Activated naive CD4-positive, alpha-beta T cell treated with anti-CD3 and anti-CD28 coated beads, Interleukin-2, amount 50 U/mL, for 72 hours (primary cell): ENCODE measurements around the gene NMD3. TPM values are rescaled to one million over a fixed set of nuclear protein-coding genes. Genes with fewer than 3 reads are reported as not detected.

Source experiments
- ATAC-seq, 2 donors: fragments of 150-1000 bp; cut with Tn5 transposase; 2 replicates each; pipeline ENCODE4 v1.10.0; 2021; ENCODE audit warnings: mild to moderate bottlenecking in 2 of 2, moderate library complexity in 2 of 2
- DNase-seq, 2 donors: peaks; one replicate each; pipeline ENCODE4 v3.0.0; 2021 to 2022; ENCODE audit warnings: low spot score in 2 of 2
- H3K27ac Mint-ChIP-seq, 2 donors: one replicate each; pipeline ENCODE4 v1.8.0; 2022; ENCODE audit warnings: mild to moderate bottlenecking in 2 of 2, mixed read lengths in 2 of 2
- H3K36me3 Mint-ChIP-seq, 2 donors: one replicate each; pipeline ENCODE4 v1.8.0; 2022; ENCODE audit warnings: mixed read lengths in 2 of 2
- H3K9me3 Mint-ChIP-seq, 2 donors: one replicate each; pipeline ENCODE4 v1.8.0; 2022; ENCODE audit warnings: mixed read lengths in 2 of 2
- total RNA-seq, 2 donors: library from RNA; stranded (reverse); gene quantifications; one replicate each; pipeline ENCODE4 v1.2.3, GENCODE V29; 2022

NMD3 gene
- total RNA-seq, 2 donors from 2014 or later: 60.1 to 63.1 TPM

DNA sequence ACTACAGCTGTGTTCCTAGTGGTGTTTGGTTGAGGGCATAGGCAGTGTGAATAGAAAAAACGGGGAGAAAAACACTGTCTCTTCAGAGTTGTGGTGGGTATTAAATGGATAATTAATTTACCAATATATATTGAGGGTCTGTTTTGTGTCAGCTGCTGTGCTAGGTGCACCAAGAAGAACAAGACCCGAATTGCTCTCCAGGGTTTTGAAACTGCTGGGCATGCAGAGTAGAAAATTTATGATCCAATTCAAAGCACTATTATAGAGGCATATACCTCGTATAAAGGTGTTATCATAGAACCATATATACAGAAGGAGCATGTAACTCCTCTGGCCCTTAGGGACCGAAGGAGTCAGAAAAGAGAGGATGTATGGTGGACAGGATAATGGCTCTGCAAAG lies 1.6 kb upstream of the NMD3 start:
- ATAC-seq (no peak), DNase-seq (no peak)
- H3K36me3 Mint-ChIP-seq: peaks cover 7 to 21% of the 10 kb centered on the region in 2 donors
- no peaks in the 10 kb centered on the region for H3K9me3 Mint-ChIP-seq
- peak overlapping the region in 1 of 2 donors; percentile 92 for H3K27ac Mint-ChIP-seq

DNA sequence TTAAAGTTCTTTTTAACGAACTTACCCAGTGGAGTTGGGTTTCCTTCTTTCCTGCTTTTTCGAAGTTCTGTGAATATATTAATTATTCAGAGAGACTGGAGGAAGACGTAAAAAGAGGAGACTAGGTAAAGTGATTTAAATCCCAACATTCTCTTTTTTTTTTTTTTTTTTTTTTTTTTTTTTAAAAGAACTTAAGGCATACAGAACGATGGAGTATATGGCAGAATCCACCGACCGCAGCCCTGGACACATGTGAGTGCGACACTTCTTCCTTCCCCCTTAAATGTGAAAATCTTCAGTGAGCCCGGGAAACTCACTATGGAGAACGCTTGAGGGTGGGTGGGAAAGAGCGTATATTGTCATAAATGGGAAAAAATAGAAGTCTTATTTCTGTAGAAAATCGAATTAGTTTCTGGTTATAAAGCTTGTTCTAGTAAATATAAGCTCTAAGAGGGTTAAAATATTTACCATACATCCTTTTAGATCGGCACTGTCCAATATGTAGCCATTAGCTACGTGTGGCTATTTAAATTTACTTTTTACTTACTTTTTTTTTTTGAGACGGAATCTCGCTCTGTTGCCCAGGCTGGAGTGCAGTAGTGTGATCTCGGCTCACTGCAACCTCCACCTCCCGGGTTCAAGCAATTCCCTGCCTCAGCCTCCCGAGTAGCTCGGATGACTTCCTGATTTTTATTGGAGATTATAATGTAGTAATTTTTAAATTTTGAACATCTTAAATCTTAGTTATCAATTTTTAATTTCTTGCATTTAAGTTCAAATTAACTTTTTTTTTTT lies 892 bp downstream of the NMD3 start:
- Mint-ChIP-seq H3K27ac (peak overlapping the region; percentile 89 to 92), H3K36me3 (peaks cover 7 to 28% of the 10 kb centered on the region in 2 donors), H3K9me3 (no peaks in the 10 kb centered on the region)
- ATAC-seq: no peak
- no peak for DNase-seq

DNA sequence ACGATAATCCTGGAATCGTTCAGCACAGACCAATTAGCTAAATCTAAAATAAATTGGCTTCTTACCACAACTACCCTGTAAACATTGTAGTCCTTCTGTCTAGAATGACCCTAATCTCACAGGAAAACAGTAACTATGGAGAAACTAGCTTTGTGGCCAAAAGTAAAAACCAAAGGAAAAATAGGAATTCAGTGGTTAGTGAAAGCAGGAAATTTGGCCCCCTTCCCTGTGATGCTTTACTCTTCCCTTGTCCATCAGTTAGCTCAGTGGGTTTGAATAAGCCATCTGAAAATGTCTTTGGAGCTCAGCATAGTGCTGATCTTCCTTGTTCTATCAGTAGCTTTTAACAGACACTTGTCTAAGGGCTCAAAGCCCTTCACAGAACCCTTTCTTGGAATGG lies 1.6 kb downstream of the NMD3 start:
- no peak for DNase-seq
- Mint-ChIP-seq H3K9me3 (no peaks in the 10 kb centered on the region), H3K27ac (peak overlapping the region in 1 of 2 donors; percentile 44), H3K36me3 (peaks cover 7 to 28% of the 10 kb centered on the region in 2 donors)
- ATAC-seq: no peak

DNA sequence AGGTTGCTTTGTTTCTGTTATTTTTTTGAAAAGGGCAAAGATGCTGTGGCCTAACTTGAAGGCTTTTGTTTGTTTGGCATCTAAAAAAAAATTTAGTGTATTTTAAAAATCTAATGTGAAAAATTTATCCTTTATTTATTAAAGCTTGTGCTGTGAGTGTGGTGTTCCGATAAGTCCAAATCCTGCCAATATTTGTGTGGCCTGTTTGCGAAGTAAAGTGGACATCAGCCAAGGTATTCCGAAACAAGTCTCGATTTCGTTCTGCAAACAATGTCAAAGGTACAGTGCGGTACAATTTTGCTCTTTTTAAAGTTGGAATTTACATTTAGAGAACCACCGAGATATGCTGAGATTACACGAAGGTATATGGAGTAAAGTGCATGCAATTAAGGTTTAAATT lies 3.7 kb downstream of the NMD3 start:
- Mint-ChIP-seq H3K36me3 (peaks cover 7 to 25% of the 10 kb centered on the region in 2 donors), H3K9me3 (no peaks in the 10 kb centered on the region), H3K27ac (no peak overlapping the region)

DNA sequence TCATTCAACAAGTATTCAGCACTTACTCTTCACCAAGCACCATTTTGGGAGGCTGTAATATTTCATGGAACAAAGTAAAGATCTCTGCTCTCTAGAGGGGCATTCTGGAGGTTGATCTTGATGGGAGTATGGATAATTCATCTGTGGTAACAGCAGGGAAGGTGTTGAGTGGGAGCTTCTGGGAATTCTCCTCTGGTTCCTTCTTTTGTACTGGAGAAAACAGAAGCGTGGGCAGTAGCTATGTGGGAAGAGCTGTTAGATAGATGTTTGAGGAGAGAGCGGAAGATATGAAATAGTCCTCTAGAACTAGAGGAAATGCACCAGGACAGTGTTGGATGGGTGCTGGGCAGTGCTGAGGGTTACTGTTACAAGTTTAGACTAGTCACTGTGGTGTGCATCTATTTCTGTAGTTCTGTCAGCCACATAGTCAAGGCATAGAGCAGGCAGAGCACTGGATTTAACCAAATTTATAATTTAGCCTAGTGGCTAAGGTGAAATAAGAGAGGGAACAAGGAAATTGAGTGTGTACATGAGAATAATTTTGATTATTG lies 9.6 kb downstream of the NMD3 start:
- Mint-ChIP-seq H3K36me3 (no peaks in the 10 kb centered on the region), H3K27ac (no peak overlapping the region), H3K9me3 (no peaks in the 10 kb centered on the region)
- no peak for DNase-seq
- no peak for ATAC-seq

More for the DNA sequence above, 3.7 kb downstream of the NMD3 start:
- DNase-seq (no peak), ATAC-seq (no peak)

DNA sequence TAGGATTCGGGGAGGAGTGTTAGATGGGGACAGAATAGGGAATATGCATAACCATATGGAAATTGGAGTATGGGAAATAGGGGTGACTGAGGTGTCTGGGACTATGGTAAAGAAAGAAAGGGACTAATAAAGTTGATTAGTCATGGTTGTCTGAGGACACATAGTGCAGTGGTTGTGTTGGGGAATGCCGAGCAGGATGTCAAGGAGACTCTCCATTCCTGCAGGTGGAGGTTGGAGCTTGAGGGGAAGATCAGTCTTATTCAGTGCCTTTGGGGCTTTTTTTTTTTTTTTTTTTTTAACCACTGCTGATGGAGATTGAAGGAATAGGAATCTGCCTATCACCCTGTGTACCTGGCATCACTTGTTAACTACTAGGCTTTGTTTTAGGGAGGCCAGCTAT lies 10.8 kb downstream of the NMD3 start:
- Mint-ChIP-seq H3K9me3 (no peaks in the 10 kb centered on the region), H3K27ac (no peak overlapping the region), H3K36me3 (no peaks in the 10 kb centered on the region)
- ATAC-seq (no peak), DNase-seq (no peak)

DNA sequence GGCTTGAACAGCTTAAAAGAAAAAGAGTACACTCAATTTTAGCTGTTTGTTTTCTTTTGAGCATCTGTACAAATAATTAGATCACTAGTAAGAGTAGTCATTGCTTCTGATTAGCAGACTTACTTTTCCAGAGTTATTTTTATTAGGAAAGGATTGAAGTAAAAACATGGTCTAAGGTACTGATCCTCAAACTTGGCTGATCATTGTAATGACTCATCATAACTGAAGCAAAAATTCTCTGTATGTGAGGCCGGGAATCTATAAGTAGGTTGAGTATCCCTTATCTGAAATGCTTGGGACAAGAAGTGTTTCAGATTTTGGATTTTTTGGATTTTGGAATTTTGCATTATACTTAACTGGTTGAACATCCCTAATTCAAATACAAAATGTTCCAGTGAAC lies 12.4 kb downstream of the NMD3 start:
- Mint-ChIP-seq H3K27ac (no peak overlapping the region), H3K36me3 (peaks cover 6 to 11% of the 10 kb centered on the region in 2 donors), H3K9me3 (no peaks in the 10 kb centered on the region)
- ATAC-seq (no peak), DNase-seq (no peak)

DNA sequence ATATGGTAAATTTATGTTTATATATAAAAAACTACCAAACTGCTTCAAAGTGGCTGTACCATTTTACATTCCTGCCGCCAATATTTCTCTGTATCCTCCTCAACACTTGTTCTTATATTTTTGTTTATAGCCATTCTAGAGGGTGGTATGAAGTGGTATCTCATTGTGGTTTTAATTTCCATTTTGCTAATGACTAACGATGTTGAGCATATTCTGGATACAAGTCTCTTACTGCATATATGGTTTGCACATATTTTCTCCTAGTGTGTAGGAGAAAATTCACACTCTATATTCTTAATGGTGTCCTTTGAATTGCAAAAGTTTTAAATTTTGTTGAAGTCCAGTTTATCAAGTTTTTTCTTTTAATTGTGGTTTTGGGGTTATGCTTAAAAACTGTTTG lies 15.1 kb downstream of the NMD3 start:
- DNase-seq: no peak
- peaks cover 6 to 12% of the 10 kb centered on the region in 2 donors for H3K36me3 Mint-ChIP-seq

DNA sequence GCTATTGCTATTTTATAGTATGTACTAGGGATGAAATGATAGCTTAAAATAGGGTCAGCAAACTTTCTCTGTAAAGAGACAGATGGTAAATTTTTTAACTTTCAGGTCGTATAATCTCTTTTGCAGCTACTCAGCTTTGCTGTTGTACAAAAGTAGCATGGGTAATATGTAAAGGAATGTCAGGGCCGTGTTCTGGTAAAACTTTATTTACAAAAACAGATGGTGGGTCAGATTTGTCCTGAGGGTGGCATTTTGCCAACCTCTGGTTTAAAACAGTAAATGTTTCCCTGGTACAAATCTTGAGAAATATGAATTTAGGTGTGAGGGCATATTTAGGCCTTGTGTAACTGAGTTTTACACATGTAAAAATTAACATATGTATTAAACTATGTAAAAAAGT lies 18.6 kb downstream of the NMD3 start:
- DNase-seq (no peak), ATAC-seq (no peak)
- Mint-ChIP-seq H3K27ac (no peak overlapping the region), H3K36me3 (peaks cover 9 to 12% of the 10 kb centered on the region in 2 donors), H3K9me3 (no peaks in the 10 kb centered on the region)

More for the DNA sequence above, 15.1 kb downstream of the NMD3 start:
- ATAC-seq: no peak
- H3K27ac Mint-ChIP-seq: no peak overlapping the region
- no peaks in the 10 kb centered on the region for H3K9me3 Mint-ChIP-seq

DNA sequence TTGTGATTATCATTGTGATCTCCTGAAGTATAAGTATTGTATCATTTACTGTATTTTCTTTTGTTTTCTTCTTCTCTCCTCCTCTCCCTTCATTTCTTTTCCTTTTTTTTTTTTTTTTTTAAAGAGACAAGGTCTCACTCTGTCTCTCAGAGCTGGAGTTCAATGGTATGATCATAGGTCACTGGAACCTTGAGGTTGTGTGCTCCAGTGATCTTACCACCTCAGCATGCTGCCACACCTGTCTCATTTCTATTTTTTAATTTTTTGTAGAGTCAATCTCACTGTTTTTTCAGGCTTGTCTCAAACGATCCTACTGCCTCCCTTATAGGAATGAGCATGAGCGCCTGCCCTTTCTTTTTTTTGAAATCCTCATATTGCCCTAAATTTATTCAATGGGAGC lies 23.4 kb downstream of the NMD3 start:
- H3K36me3 Mint-ChIP-seq: peaks cover 5 to 9% of the 10 kb centered on the region in 2 donors
- no peak overlapping the region for H3K27ac Mint-ChIP-seq
- ATAC-seq (no peak), DNase-seq (no peak)
- H3K9me3 Mint-ChIP-seq: no peaks in the 10 kb centered on the region

DNA sequence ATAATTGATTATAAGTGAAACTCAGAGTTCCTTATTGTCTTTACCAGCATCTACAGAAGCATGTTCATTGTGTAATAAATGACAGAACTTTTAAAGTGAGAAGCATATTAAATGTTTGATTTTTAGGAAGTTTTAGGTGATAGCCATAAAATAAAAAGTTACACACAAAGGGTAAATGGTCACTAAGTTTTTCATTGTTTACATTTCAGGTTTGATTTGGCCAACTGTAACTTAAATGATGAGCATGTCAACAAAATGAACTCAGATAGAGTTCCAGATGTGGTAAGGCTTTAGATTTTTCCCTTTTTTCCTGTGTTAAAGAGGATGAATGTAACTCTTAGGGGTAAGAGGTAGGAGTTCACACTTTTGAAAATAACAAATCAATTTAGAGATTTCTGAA lies 25.9 kb downstream of the NMD3 start:
- H3K27ac Mint-ChIP-seq: no peak overlapping the region
- no peaks in the 10 kb centered on the region for H3K9me3 Mint-ChIP-seq
- ATAC-seq: no peak
- peaks cover 9 to 16% of the 10 kb centered on the region in 2 donors for H3K36me3 Mint-ChIP-seq
- no peak for DNase-seq

DNA sequence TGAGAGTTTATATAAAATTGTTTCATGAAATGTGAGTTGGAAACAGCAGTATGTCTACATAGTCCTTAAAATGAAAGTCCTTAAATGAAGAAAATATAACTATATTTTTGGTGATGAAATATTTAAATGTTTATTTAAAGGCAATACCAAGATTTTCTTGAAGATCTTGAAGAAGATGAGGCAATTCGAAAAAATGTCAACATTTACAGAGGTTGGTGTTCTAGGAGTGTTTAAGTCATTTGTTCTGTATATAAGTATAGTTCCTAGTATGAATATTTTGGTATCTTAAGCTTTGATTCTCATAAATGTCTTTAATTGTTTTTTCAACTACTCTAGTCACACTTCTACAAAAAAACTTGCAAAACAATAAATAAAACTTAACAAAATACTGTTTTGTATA lies 29.0 kb downstream of the NMD3 start:
- no peak for DNase-seq
- no peak for ATAC-seq
- peaks cover 12 to 45% of the 10 kb centered on the region in 2 donors for H3K36me3 Mint-ChIP-seq
- no peaks in the 10 kb centered on the region for H3K9me3 Mint-ChIP-seq
- H3K27ac Mint-ChIP-seq: no peak overlapping the region

DNA sequence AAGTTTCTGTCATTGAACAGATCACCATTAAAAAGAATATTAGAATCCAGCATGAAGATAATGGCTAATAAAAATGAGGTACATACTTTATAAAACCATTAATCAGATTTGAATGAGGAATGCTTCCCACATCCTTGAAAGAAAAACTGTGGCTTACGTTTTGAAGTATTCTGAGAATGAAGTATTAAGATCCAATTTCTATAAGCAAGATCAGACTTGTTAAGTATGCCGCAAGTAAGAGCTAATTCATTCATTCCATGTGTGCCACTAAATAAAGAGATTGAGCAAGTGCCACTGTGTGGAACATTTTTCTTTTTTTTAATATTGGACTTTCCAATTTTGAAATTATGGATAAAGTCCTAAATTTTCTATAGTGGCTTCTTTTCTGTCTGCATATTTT lies 30.6 kb downstream of the NMD3 start:
- ATAC-seq: no peak

DNA sequence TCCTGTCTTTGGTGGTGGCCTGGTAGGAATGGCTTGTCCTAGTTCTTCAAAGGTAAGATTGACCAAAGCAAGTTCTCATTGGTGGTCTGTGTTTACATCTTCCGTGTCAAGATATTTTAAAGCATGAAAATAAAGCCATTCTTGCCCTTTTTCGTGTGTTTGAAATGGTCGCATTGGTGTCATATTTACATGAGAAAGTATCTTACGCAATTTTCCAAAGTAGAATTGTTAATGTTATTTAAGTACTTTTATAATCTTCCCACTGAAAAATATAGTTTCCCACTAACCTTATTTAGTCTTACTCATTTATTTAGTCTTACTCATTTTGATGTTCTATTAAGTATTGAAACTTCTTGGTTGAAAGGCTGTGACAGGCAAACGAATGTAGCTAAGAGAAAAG lies 31.0 kb downstream of the NMD3 start:
- peaks cover 9 to 47% of the 10 kb centered on the region in 2 donors for H3K36me3 Mint-ChIP-seq
- DNase-seq: no peak
- H3K27ac Mint-ChIP-seq: no peak overlapping the region
- ATAC-seq: no peak
- no peaks in the 10 kb centered on the region for H3K9me3 Mint-ChIP-seq

More for the DNA sequence above, 30.6 kb downstream of the NMD3 start:
- Mint-ChIP-seq H3K9me3 (no peaks in the 10 kb centered on the region), H3K36me3 (peaks cover 12 to 50% of the 10 kb centered on the region in 2 donors), H3K27ac (no peak overlapping the region)
- no peak for DNase-seq

DNA sequence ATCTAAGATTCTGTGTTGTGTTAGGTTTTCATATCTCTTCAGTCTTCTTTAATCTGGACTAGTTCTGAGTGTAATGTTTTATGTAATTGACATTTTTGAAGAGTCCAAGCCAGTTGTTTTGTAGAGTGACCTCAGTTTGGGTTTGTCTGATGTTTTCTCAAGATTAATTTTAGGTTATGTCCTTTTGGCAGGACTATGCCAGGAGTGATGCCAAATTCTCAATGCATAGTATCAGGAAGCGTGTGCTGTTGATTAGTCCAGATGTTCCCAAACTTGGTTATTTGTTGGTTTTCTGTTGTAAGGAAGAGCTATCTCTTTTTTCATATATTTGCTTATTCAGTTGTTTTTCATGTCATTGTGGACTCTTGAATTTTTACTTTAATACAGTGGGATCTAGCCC lies 32.6 kb downstream of the NMD3 start:
- Mint-ChIP-seq H3K27ac (no peak overlapping the region), H3K9me3 (no peaks in the 10 kb centered on the region), H3K36me3 (peaks cover 8 to 49% of the 10 kb centered on the region in 2 donors)
- no peak for DNase-seq
- no peak for ATAC-seq

DNA sequence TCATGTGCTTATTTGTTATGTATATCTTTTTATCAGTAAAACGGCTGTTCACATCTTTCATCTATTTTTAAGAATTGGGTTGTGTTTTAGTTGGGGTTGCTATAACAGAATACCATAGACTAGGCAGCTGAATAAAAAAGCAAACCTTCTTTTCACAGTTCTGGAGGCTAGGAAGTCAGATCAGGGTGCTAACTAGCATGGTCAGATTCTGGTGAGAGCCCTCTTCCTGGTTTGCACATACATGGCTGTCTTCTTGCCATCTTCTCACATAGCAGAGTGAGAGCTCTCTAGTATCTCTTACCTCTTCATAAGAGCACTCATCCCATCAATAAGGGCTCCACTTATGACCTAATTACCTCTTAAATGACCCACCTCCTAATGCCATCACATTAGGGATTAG lies 33.8 kb downstream of the NMD3 start:
- DNase-seq: no peak
- H3K27ac Mint-ChIP-seq: no peak overlapping the region
- ATAC-seq: no peak
- H3K9me3 Mint-ChIP-seq: no peaks in the 10 kb centered on the region
- H3K36me3 Mint-ChIP-seq: peaks cover 8 to 49% of the 10 kb centered on the region in 2 donors

DNA sequence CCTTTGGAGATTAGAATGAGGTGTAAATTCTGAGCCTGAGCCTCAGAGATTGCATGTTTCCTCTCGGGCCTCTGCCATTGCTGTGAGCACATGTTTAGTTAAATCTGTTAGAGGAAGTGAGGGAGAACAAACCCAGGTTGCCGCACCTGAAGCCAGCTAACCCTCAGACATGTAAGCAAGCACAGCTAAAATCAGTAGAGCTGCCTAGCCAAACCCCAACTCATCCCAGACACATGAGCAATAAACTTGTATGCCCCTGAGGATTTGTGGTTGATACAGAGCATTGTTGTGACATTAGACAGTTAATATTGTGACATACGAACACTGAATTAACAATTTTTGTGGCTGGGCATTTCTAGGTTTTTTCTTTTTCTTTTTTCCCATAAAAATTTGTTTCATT lies 41.9 kb downstream of the NMD3 start:
- Mint-ChIP-seq H3K27ac (no peak overlapping the region), H3K9me3 (peaks cover 6 to 11% of the 10 kb centered on the region in 2 donors), H3K36me3 (peaks cover 31 to 36% of the 10 kb centered on the region in 2 donors)
- ATAC-seq (no peak), DNase-seq (no peak)

DNA sequence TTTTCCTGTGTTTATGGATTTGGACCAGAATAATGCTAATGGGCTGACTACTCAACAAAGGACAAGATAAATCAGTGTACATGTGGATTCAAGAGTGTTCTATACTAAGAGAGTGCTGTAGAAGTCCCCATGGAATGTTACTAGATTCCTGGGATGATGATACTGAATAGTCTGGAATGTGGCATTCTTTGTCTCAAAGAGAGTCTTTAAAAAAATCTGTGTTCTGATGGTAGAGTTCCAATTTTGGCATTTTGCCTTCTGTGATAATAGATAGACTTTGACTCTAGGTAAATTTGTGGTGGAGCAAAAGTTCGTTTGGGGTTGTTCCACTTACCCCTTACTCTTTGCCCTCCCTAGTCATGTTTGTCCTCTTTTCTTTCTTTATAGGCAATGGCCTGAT lies 43.7 kb downstream of the NMD3 start:
- H3K27ac Mint-ChIP-seq: no peak overlapping the region
- DNase-seq: no peak
- peaks cover 6 to 11% of the 10 kb centered on the region in 2 donors for H3K9me3 Mint-ChIP-seq
- H3K36me3 Mint-ChIP-seq: peaks cover 31% of the 10 kb centered on the region in 2 donors
- ATAC-seq: no peak
